Transverse colon (tissue), 4 donors: Measurements from ENCODE around the gene KLHL18. TPM values are rescaled to one million over a fixed set of nuclear protein-coding genes. Genes with fewer than 3 reads are reported as not detected.

Source experiments
- DNase-seq: peaks from one replicate; pipeline ENCODE4 v3.0.0-alpha.2; 2019
- H3K27ac ChIP-seq, 4 donors: fragments of 200-600 bp; sonication (generic); 2 replicates each; pipeline ENCODE4 v1.5.1; 2016 to 2018; ENCODE audit warnings: inconsistent platforms in 4 of 4
- H3K27me3 ChIP-seq: fragments of 200-600 bp; sonication (generic); 2 replicates; pipeline ENCODE4 v1.5.1; 2017; ENCODE audit warnings: inconsistent platforms
- H3K36me3 ChIP-seq, 4 donors: fragments of 200-600 bp; sonication (generic); 2 replicates each; pipeline ENCODE4 v1.5.1; 2017 to 2019; ENCODE audit warnings: inconsistent platforms in 4 of 4
- H3K4me1 ChIP-seq, 4 donors: fragments of 200-600 bp; sonication (generic); 2 replicates each; pipeline ENCODE4 v1.5.1; 2017 to 2020; ENCODE audit warnings: inconsistent platforms in 4 of 4
- H3K4me3 ChIP-seq, 4 donors: fragments of 200-600 bp; sonication (generic); 1 replicate in 1 of 4; 2 replicates in 3 of 4; pipeline versions ENCODE4 v1.5.1 to v1.6.1; 2017 to 2019; ENCODE audit warnings: inconsistent platforms in 4 of 4
- H3K9me3 ChIP-seq, 2 donors: fragments of 200-600 bp; sonication (generic); 2 replicates each; pipeline ENCODE4 v1.5.1; 2017 to 2019; ENCODE audit warnings: inconsistent platforms in 2 of 2
- CTCF ChIP-seq, 5 experiments: fragments of 200-600 bp in 3 of 5; fragments of 450-650 bp in 2 of 5; sonication (generic) in 3 of 5; IDR thresholded peaks; 1 replicate in 2 of 5; 2 replicates in 3 of 5; pipeline ENCODE4 v1.5.1; 2016 to 2017; ENCODE audit warnings: antibody characterized with exemption in 5 of 5, inconsistent platforms in 3 of 5, mild to moderate bottlenecking in 2 of 5, moderate library complexity in 1 of 5
- EP300 ChIP-seq: sonication (generic); formaldehyde crosslinking; IDR thresholded peaks from one replicate; pipeline ENCODE4 v1.6.1; 2017; ENCODE audit warnings: antibody characterized with exemption, low read depth
- POLR2A ChIP-seq: fragments of 450-650 bp; IDR thresholded peaks from one replicate; pipeline ENCODE4 v1.6.1; 2016; ENCODE audit warnings: antibody characterized with exemption, mild to moderate bottlenecking, moderate library complexity
- POLR2AphosphoS5 ChIP-seq, 3 donors: sonication (generic); formaldehyde crosslinking; IDR thresholded peaks; one replicate each; pipeline ENCODE4 v1.6.1; 2016; ENCODE audit warnings: antibody characterized with exemption in 3 of 3
- WGBS, 2 donors: methylation state at CpG; one replicate each; pipeline ENCODE4 v1.1.5; 2018; ENCODE audit warnings: low coverage in 1 of 2; 5-methylcytosine and 5-hydroxymethylcytosine counted together
- in situ Hi-C, 4 donors: fragments of 200-750 bp; cut with MboI; loops; one replicate each; pipeline versions ENCODE4 v1.15.0 to v1.15.1; 2017; ENCODE audit warnings: low sequenced_read_pairs in 3 of 4, low pct_ligation_motif_present in 1 of 4, low pct_unique_long_range_greater_than_20kb in 1 of 4
- intact Hi-C: fragments of 100-400 bp; cut with DNase I; formaldehyde crosslinking; loops from one replicate; pipeline ENCODE4 v1.15.1; 2023; ENCODE audit warnings: low total_unique reads
- total RNA-seq, 4 donors: library from RNA; depleted of rRNA; stranded (reverse); fragments of >200 nt; gene quantifications; one replicate each; pipeline ENCODE4 v1.1.0, GENCODE V29; 2016

Gene KLHL18
- total RNA-seq, 4 donors from 2014 or later = 12.2 to 48.6 (median 14.5) TPM

GRCh38 chr3:47280519-47280918 is 2.2 kb upstream of the KLHL18 start:
- WGBS, 2 donors = 91% methylated on average over 5 of the region's 5 CpGs; no CpG with 5 or more reads in 1 of the 2 donors
- no peak for DNase-seq
- TF ChIP-seq CTCF (IDR thresholded peaks at IDR 0.05) = no peak
- TF ChIP-seq POLR2A = no peak
- TF ChIP-seq EP300 = no peak
- TF ChIP-seq POLR2AphosphoS5 (IDR thresholded peaks at IDR 0.05) = no peak
- Histone ChIP-seq H3K27me3 (no peaks in the 10 kb centered on the region), H3K9me3 (no peaks in the 10 kb centered on the region), H3K27ac (no peak overlapping the region), H3K4me3 (no peak overlapping the region), H3K4me1 (peaks cover 11 to 36% (median 30%) of the 10 kb centered on the region in 4 donors), H3K36me3 (peaks cover 0 to 2% (median 0%) of the 10 kb centered on the region in 4 donors)
- intact Hi-C loops (no loop called here), in situ Hi-C loops (no loop called here)

DNA sequence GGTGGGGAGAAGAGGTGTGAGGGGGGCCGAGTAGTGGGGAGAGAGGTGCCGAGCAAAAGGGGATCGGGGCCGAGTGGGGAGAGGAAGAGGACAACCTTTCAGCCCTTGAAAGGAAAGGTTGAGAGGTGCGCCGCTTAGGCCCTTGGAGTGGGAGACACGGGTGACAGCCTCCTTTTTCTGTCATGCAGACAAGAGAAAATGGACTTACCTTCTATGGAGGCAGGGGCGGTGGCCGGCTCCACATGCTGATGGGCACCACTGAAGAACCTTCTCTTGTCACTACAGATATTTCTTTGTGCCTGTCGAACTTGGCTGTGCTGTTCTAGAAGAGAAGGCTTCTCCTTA is 421 bp downstream of the KLHL18 start:
- Histone ChIP-seq H3K36me3 (no peaks in the 10 kb centered on the region), H3K9me3 (no peaks in the 10 kb centered on the region), H3K4me1 (peaks cover 11 to 47% (median 30%) of the 10 kb centered on the region in 4 donors), H3K4me3 (peak overlapping the region; percentile 83 to 90 (median 84)), H3K27me3 (no peaks in the 10 kb centered on the region), H3K27ac (peak overlapping the region; percentile 86 to 98 (median 93))
- 2% methylated on average over 10 of the region's 10 CpGs; no CpG with 5 or more reads in 1 of the 2 donors for WGBS, 2 donors
- DNase-seq = peak; percentile 35
- intact Hi-C loops = no loop called here
- TF ChIP-seq POLR2AphosphoS5 (IDR thresholded peaks at IDR 0.05) (no peak), POLR2A (no peak), CTCF (IDR thresholded peaks at IDR 0.05) (no peak)
- in situ Hi-C loops = no loop called here

DNA sequence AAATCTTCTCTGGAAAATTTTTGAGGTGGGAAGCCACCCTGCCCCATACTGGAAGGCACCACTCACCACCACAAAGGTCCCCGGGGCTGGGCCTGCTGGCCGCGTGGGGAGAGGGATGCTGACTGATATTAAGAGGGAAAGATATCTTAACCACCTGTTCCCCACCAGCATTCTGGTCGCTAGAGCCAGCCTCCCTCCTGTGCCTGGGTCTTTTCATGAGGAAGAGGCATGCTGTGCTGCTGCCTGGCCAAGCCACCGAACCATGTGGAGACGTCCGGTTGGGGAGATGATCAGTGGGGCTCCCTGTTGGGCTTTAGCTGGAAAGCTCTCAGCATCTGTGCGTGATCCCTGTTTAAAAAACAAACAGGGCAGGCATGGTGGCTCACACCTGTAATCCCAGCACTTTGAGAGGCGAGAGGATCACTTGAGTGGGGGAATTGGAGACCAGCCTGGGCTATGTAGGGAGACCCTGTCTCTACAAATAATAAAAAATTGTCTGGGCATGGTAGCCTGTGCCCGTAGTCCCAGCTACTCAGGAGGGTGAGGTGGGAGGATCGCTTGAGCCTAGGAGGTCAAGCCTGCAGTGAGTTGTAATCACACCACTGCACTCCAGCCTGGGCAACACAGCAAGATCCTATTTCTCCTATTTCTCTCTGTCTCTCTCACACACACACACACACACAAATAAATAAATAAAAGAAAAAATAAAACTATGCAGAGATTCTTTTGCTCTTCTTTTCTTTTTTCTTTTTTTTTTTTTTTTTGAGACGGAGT is 1.0 kb downstream of the KLHL18 start:
- in situ Hi-C loops = no loop called here
- Histone ChIP-seq H3K4me1 (peaks cover 11 to 47% (median 30%) of the 10 kb centered on the region in 4 donors), H3K36me3 (no peaks in the 10 kb centered on the region), H3K27ac (peak overlapping the region; percentile 86 to 98 (median 93)), H3K9me3 (no peaks in the 10 kb centered on the region), H3K4me3 (peak overlapping the region; percentile 83 to 90 (median 84)), H3K27me3 (no peaks in the 10 kb centered on the region)
- WGBS, 2 donors = 33 to 96% methylated on average over 2 to 12 of the region's 12 CpGs
- TF ChIP-seq EP300 (no peak), POLR2A (no peak), POLR2AphosphoS5 (IDR thresholded peaks at IDR 0.05) (no peak), CTCF (IDR thresholded peaks at IDR 0.05) (no peak)
- DNase-seq = peak; percentile 20
- intact Hi-C loops = no loop called here

DNA sequence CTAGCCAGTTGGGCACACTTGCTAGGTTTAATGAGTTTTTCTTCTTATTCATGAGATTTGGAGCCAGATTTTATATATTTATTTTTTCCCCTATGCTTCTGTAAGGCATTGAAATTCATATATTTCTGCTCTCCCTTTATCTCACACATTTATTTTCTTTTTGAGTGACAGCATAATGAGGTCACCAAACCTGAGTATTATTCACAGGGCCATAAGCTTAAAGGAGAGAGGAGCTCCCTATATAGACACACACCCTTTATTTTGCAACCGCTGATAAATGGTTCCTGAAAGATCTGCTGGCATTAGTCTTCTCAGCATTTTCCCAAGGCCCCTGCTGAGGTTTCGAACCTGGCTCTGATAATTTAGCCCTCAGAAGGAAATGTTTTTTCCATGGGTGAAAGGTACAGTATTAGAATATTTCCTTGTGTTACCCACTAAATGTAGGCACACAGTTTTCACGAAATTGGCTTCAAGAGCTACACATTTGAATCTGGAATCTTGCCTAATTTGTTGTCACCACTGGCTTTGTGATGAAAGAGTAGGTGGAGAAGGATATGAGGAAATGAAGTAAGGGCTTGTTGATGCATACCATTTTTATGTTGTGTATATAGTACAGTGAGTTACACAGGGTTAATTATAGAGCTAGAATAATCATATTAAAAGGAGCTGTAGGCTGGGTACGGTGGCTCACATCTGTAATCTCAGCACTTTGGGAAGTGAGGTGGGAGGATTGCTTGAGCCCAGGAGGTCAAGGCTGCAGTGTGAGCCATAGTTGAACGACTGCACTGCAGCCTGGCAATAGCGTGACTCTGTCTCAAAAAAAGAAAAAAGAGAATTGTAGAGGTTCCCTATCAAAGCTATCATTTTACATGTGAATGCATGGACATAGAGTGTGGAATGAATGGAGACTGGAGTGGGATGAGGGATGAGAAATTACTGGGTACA is 6.5 kb downstream of the KLHL18 start:
- intact Hi-C loops (no loop called here), in situ Hi-C loops (no loop called here)
- Histone ChIP-seq H3K36me3 (no peaks in the 10 kb centered on the region), H3K4me1 (peaks cover 6 to 24% (median 11%) of the 10 kb centered on the region in 4 donors), H3K27me3 (no peaks in the 10 kb centered on the region), H3K9me3 (no peaks in the 10 kb centered on the region), H3K4me3 (no peak overlapping the region), H3K27ac (no peak overlapping the region)
- TF ChIP-seq CTCF (IDR thresholded peaks at IDR 0.05) (no peak), EP300 (no peak), POLR2A (no peak), POLR2AphosphoS5 (IDR thresholded peaks at IDR 0.05) (no peak)
- 76 to 80% methylated on average over 3 to 6 of the region's 6 CpGs for WGBS, 2 donors
- DNase-seq = no peak
